D341Med (cell line): ENCODE results near the gene TMEM235.

Source experiments
- DNase-seq: peaks from one replicate; pipeline ENCODE4 v3.0.0; 2012; ENCODE audit warnings: low spot score

TMEM235 gene

DNA sequence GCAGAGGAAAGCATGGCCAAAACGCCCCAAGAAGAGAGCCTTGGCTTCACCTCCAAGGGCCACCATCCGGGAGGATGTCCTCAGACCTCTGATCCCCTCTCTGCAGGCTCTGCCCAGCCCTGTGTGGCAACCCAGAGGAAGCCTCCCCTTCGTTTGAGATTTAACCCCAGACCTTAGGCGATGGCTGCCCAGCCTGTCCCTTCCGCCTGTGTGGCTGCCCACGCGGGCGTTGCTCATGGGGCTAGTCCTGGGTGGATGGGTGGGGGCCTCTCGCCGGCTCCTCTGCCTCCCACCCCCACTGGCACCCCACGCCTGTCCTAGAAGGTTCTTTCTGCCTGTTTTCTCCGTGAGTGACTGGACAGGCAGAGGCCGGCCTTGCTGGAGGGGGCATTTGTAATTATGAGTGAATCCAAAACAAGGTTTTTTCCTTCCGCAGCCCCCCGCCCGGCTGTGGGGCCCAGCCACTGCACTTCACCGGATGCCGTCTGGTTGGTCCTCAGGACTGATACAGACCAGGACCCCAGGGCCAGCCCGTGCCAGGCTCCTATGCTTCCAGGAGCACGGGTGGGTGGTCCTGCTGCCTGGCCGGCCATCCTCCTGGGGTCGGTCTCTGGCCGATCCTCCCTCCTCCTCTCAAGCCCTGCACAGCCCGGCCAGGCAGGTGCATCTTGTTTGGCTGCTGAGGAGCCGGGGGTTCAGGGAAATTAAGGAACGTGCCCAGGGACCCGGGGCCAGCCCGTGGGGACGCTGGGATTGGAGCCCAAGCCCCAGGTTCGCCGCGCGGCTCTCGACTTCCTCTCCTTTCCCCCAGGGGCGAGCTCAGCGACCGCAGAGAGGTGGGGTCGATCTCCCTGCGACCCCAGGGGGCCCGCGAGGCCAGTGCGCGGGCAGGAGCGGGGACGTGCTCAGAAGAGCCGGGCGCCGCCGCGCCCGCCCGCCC, at the start of gene TMEM235:
TSS of gene TMEM235 (plus strand) at position 636 of the 940 bp plus-strand sequence. CDS start 393 bp downstream, outside the sequence.
- no peak for DNase-seq

DNA sequence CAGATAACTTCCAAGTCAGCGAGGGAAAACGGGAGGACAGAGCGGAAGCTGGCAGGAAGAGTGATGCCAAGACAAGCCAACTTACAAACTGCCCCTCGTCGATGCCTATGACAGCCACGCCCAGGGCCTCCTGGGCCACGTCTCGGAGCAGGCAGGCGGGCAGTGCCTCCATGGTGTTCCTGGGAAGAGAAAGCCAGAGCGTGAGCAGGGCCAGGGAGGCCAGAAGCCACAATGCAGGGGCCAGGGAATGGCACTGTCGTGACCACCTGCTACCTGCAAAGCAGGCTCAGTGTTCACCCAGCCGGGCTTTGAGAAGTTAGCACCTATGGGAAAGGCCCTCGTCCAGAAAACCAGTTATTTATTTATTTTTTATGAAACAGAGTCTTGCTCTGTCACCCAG, 48.9 kb upstream of the TMEM235 start:
- DNase-seq: no peak

DNA sequence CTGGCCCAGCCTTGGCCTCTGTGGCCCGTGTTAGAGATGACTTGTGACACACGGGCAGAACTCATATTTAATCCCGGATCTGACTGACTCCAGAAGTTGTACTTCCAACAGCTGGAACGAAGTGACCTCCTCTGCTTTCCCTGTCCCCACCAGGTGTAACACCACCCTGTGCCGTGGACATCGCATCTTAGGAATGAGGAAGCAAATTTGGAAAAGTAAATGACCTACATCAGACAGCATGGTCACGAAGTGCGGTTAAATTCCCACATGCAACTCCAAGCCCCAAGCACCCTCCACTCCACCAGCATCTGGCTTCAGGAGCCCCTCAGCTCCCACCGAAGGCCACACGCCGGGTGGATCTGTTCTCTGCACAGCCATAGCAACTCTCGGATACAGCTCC, 47.5 kb upstream of the TMEM235 start:
- DNase-seq: no peak

DNA sequence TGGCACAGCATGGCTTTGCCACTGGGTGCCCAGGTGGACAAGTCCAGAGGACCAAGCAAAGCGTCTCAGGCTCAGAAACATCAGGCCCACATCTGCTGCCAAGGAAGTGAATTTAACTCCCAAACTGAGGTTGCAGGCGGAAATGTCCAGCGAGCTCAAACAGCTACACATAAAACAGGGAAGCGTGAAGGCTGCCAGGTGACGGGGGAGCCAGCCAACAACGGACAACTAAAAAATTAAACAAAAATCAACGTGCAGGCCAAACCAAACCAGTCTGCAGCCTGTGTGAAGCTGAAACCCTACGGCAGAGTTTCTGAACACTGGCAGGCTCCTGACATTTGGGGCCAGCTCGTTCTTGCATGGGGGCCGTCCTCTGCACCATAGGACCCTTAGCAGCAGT, 47.1 kb upstream of the TMEM235 start:
- DNase-seq: no peak

DNA sequence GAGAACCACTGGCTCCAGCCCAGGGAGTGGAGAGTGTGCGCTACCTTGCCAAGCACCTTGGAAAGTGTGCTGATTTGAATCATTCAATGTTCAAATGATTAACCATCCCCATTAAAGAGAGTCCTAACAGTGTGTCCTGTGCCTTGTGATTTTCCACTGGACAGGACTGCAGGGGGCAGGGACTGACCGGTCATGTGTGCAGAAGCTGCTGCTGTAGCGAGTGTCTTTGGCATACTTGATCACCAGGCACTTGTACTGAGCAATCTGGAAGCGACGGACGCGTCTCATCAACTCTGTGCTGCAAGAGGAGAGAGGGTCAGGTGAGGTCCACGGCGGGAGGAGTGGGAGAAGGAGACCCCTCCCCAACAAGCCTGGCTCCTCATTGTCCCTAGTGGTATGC, 46.6 kb upstream of the TMEM235 start:
- DNase-seq: no peak

DNA sequence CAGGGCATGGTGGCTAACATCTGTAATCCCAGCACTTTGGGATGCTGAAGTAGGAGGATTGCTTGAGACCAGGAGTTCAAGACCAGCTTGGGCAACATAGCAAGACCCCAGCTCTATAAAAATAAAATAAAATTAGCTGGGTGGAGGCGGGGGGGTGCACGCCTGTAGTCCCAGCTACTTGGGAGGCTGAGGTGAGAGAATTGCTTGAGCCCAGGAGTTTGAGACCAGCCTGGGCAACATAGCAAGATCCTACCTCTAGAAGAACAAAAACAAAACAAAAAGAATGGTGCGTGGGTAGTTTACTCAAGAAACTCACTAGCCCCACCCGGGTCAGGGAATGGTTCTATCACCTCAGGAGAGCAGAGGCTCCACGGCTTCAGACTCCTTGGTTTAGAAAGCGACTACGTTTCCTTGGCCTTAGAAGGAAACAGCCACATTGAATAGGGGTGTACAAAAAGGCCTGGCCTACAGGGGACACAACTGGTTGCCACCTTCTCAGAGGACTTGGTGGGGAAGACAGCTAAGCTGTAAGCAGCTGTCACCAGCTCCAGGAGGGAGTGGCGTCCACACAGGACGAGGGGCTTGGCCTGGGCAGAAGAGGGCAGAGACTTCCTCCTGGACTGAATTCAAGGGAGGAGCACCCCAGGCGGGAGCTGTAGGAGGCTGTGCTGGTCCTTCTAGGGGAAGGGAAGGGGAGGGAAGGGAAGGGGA, 45.3 kb upstream of the TMEM235 start:
- peak; percentile 77 for DNase-seq

DNA sequence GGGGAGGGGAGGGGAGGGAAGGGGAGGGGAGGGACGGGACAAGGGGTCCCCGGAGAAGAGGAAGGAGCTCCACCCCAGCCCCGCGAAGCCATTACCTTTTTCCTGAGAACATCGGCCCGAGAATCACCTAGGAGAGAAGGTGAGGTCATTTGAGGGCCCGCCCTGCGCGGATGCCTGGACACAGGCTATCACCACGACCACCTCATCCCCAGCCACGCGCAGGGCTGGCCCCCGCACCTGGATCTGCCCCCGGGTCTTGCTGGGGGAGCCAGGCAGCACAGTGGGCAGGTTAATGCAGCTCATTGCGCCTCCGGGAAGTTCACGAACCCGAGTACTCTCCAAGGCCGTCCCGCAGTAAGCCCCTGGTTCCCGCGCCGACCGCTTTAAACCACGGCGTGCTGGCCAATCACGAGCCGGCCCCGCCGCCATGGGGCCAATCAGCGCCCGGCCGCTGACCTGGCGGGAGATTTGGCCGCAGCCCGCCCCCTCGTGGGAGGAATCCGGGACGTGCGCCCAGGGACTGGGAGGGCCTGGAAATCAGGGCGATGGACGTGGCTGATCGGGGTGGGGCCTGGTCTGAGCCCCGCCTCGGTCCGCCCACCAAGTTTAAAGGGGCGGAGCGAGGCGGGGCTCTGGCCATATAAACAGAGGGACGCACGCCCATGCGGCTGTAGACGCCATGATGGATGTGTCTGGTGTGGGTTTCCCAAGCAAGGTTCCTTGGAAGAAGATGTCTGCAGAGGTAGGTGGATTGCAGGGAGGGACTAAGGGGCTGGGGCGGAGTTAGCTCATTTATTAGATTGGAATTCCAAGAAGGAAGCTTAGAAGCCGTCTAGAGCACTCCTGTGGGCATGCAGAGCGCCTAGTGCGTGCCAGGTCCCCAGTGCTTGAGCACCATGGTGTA, 44.5 kb upstream of the TMEM235 start, which contains the start of the genes AFMID and TK1:
TSS of gene AFMID (plus strand) at position 671 of the 904 bp plus-strand sequence. CDS start at position 680, 9 bp downstream.
TSS of gene TK1 (minus strand) at position 361 of the 904 bp plus-strand sequence. CDS start at position 303, 58 bp downstream.
- DNase-seq: peak; percentile 100

DNA sequence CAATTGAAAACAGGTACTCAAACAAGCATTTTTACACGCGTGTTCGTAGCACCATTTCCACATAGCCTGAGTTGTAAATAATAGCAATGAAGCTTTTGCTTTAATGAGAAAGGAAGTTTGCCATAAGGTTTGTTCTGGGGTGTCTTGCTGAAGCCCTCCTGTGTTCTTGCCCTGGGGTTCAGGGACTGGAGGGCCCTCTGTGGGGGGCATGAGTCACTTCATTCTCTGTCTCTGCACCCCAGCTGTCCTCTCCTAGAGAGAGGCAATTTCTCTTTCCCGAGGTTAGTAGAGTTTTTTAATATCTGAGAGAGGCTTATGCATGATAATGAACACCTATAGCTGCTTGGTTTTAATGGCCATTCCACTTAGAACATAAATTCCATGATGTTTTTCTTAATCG, 34.7 kb upstream of the TMEM235 start:
- DNase-seq: peak; percentile 19

DNA sequence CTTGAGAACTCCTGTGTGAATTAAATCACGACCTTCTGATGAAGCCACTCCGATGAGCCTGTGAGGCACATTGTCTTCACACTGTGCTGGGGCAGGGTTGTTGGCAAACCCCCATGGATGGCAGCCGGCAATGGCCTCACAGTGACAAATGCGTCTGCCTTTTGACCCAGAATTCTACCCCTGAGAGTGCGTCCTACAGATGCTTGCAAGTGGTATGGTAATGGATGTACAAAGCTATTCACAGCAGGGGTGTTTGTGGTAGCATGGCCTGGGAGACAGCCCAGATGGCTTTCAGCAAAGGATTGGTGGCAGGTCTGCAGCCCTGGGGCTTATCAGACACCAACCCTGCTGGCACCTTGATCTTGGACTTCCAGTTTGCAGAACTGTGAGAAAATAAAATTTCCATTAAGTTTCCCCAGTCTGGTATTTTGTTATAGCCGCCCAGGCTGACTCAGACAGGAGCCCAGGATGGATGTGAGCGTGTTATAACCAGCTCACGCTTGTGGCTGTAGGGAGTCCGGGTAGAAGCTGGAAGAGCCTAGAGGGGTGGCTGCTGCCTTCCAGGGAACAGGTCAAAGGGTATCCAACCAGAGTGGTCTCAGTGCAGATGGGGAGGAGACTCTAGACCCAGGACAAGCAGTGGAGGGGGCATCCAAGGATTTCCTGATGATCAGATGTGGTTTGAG, 34.1 kb upstream of the TMEM235 start:
- DNase-seq: peak; percentile 24

DNA sequence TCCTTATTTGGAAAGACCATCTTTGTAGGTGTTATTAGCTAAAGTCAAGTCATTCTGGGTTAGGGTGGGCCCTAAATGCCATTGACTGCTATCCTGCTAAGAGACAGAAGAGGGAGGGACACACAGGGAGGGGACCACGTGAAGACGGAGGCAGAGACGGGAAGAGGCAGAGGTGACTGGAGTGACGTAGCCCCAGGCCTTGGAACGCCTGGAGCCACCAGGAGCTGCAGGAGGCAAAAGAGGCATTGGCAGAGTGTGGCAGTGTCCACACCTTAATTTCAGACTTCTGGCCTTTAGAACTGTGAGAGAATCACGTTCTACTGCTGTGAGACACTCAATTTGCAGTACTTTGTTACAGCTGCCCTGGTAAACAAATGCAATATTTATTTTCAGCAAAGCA, 31.0 kb upstream of the TMEM235 start:
- no peak for DNase-seq

DNA sequence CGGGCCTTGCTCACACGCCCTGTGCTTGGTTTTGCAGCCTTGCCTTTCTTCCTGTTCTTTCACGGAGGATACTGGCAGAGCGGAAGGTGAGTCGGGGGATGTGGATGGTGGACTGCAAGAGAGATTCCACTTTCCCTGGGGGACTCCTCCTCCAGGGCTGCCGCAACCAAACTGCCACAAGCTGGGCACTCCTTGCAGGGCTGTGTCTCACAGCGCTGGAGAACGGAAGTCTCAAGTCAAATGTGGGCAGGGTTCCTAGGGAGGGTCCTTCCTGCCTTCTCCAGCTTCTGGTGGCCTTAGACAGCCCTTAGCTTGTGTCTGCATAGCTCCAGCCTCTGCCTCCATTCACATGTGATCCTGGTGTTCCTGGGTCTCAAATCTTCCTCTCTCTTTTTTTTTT, 28.8 kb upstream of the TMEM235 start:
- peak; percentile 22 for DNase-seq

DNA sequence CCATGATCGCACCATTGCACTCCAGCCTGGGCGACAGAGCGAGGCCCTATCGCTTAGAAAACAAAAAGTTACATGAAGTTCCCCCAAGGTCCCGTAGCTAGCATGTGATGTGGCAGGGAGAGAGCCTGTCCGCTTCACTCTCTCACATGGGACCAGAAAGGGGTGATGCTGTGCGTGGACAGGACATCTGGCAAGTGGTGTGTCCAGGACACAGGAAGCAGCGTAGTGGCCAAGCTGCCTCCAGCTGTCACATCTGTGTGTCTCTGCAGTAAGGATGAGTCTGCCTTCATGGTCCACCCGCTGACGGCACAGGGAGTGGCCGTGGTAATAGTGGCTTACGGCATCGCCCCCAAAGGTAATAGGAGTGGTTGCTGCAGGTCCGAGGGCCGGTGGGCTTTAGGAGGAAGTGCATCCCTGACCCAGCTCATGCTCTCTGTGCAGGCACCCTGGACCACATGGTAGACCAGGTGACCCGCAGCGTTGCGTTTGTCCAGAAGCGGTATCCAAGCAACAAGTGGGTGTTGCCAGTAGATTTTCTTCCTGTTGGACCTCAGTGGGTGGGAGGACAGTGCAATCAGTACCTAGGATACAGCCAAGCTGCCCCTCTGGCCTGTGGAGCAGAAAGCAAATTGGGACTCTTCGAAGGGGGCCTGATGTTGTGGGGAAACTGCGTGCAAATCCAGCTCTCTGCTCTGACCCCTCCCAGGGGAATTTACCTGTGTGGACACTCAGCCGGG, 26.9 kb upstream of the TMEM235 start:
- no peak for DNase-seq

DNA sequence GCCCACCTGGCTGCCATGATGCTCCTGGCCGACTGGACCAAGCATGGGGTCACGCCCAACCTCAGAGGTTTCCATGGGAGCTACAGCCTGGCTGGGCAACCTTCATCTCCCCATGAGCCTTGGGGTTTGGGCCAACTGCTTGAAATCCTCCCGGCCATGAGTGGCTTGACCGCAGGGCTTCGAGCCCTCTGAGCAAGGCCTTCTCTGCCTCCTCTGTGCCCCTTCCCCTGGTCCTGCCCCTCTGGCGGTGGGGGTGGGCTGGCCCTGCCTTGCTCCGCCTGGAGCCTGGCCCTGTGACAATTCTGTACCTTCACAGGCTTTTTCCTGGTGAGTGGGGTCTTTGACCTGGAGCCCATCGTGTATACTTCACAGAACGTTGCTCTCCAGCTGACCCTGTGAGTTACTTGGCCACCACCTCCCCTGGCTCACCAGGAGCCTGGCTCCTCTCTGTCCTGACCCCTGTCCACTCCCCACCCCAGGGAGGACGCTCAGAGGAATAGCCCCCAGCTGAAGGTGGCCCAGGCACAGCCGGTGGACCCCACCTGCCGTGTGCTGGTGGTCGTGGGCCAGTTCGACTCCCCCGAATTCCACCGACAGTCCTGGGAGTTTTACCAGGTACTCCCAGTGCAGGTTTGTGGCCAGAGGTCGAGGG, 26.2 kb upstream of the TMEM235 start:
- no peak for DNase-seq

DNA sequence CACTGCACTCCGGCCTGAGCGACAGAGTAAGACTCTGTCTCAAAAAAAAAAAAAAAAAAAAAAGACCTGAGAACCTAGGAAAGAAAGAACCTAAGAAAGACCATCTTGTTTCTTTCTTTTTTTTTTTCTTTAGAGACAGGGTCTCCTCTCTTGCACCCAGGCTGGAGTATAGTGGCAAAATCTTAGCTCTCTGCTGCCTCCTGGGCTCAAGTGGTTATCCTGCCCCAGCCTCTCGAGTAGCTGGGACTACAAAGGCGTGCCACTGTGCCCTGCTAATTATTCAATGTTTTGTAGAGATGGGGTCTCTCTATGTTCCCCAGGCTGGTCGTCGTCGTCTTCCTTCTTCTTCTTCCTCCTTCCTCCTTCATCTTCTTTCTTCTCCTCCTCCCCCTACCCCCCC, 25.1 kb upstream of the TMEM235 start:
- DNase-seq: no peak

DNA sequence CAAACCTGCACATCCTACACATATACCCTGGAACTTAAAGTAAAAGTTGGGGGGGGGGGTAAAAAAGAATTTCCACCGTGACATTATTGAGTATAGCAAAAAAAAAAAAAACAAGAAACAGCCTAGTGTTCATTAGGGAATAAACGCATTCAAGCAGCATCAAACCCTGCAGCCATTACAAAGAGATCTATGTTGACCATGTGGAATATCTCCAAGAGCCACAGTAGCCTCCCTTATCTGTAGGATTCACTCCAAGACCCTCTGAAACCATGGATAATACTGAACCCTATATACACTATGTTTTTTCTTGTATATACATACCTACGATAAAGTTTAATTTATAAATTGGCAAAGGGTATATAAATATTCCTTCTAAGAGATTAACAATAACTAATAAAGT, 22.9 kb upstream of the TMEM235 start:
- DNase-seq: no peak

DNA sequence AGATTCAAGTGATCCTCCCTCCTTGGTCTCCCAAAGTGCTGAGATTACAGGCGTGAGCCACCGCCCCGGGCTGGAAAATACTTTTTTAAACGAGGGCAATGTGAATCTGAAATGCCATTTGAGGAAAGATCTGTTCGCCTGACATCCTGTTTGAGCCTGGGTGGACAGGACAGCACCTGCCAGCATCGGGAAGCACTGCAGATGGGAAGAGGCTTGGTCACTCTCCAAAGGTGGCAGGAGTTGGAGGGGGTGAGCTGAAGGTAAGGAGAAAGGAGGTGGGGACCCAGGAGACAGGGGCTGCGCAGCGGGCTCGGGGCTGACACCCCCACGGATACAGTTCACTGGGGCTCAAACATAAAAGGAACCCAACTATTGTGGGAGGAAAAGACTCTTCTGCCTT, 21.3 kb upstream of the TMEM235 start:
- peak; percentile 24 for DNase-seq

DNA sequence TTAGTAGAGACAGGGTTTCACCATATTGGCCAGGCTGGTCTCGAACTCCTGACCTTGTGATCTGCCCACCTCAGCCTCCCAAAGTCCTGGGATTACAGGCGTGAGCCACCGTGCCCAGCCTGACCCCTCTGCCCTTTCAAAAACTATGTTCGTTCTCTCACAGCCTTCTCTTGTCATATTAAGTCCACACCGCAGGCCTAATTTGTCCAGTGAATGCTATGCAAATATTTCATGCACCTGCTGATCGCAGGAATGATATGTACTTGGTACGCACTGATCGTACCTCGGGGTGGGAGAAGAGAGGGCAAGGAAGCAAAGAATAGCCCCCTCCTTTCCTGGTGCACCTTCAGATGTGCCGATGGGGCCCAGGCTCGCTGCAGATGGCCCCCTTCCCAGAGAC, 20.4 kb upstream of the TMEM235 start:
- no peak for DNase-seq

DNA sequence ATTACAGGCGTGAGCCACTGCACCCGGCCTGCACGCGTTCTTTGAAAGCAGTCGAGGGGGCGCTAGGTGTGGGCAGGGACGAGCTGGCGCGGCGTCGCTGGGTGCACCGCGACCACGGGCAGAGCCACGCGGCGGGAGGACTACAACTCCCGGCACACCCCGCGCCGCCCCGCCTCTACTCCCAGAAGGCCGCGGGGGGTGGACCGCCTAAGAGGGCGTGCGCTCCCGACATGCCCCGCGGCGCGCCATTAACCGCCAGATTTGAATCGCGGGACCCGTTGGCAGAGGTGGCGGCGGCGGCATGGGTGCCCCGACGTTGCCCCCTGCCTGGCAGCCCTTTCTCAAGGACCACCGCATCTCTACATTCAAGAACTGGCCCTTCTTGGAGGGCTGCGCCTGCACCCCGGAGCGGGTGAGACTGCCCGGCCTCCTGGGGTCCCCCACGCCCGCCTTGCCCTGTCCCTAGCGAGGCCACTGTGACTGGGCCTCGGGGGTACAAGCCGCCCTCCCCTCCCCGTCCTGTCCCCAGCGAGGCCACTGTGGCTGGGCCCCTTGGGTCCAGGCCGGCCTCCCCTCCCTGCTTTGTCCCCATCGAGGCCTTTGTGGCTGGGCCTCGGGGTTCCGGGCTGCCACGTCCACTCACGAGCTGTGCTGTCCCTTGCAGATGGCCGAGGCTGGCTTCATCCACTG, 17.3 kb upstream of the TMEM235 start, which contains the start of gene BIRC5:
TSS of gene BIRC5 (plus strand) at position 238 of the 690 bp plus-strand sequence. CDS start at position 302, 64 bp downstream.
- peak; percentile 100 for DNase-seq

DNA sequence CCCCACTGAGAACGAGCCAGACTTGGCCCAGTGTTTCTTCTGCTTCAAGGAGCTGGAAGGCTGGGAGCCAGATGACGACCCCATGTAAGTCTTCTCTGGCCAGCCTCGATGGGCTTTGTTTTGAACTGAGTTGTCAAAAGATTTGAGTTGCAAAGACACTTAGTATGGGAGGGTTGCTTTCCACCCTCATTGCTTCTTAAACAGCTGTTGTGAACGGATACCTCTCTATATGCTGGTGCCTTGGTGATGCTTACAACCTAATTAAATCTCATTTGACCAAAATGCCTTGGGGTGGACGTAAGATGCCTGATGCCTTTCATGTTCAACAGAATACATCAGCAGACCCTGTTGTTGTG, 16.7 kb upstream of the TMEM235 start:
- no peak for DNase-seq
